GM20431 (cell line): ENCODE results near the gene TMEM170B.
"Not testable (repeated sequence)": the region's sequence is repeated elsewhere in the genome, so short reads cannot be mapped to it uniquely, and the experiment has no call there.

Experiments
- in situ Hi-C: fragments of 300-500 bp; cut with MseI, MboI; formaldehyde crosslinking; loops from one replicate; pipeline ENCODE4 v1.15.0; 2020; ENCODE audit warnings: low sequenced_read_pairs; ENCODE audit not compliant: unreplicated experiment

The TMEM170B gene

DNA sequence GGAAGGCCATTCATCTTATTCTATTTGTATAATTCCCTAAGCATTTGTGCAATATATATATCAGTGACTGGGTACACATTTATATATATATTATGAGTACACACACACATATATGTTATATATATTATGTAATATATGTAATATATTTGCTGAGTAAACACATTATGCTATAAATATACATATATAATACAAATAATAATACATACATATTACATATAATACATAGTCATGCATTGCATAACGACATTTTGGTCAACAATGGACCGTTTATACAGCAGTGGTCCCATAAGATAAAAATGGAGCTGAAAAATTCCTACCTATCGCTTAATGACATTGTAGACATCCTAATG lies 11.4 kb upstream of the TMEM170B start:
- in situ Hi-C loops = no loop called here

DNA sequence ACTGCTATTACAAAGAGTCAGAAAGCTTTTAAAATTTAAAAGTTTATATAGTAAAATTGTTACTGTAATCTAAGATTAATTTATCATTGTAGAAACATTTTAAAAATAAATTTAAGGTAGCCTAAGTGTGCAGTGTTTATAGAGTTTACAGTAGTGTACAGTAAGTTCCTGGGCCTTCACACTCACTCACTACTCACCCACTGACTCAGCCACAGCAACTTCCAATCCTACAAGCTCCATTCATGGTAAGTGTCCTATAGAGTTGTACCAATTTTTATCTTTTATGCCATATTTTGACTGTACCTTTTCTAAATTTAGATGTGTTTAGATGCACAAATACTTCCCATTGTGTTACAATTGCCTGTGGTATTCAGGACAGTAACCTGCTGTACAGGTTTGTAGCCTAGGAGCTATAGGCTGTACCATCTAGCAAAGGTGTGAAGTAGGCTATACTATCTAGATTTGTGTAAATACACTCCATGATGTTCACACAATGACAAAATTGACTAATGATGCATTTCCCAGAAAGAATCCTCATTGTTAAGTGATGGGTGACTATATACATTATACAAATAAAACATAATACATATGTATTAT lies 10.2 kb upstream of the TMEM170B start:
- in situ Hi-C loops = no loop called here

GRCh38 chr6:11528996-11529395 lies 8.6 kb upstream of the TMEM170B start:
- in situ Hi-C loops = no loop called here

GRCh38 chr6:11532097-11532496 lies 5.5 kb upstream of the TMEM170B start:
- in situ Hi-C loops = no loop called here

GRCh38 chr6:11534561-11534960 lies 3.0 kb upstream of the TMEM170B start:
- in situ Hi-C loops = no loop called here

DNA sequence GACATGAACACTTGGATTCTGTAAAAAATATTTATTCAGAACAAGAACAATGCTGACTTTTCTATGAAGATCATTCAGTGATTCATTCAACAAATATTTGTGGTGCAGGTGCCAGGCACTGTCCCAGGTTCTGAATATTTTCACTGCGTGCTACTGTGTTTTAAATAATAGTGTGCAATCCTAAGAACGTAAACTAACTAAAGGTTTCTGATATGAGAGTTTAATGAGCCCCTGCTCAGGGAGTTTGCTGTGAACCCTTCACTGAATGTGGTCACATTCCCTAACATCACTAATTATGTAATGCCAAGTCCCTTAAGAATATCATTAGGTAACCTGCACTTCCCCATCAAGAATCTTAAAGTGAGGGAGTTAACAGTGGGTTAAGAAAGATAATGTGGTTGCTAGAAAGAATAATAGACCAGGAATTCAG lies 1.7 kb upstream of the TMEM170B start:
- in situ Hi-C loops = no loop called here

DNA sequence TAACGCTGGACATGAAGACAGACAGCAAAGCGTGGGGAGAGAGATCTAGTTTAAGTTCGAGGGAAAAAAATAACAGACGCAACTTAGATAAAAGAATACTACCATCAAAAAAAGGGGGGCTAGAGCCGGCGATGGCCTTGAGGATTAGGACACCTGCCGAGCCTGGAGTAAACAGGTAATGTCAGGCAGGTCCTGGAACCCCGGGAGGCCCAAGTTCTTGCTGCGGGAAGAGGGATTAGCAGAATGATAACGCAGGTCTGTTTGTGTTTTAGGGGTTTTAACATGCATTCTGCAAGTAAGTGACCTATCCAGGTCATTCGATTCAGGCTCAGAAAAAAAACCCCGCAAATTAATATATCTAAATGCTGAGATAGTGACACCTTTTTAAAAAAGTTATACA lies 754 bp upstream of the TMEM170B start:
- in situ Hi-C loops = no loop called here

- in situ Hi-C loops = no loop called here
Observed at GRCh38 chr6:11538052-11538818, 686 bp downstream of the TMEM170B start.

GRCh38 chr6:11538819-11539468 lies 1.4 kb downstream of the TMEM170B start:
- in situ Hi-C loops = no loop called here

DNA sequence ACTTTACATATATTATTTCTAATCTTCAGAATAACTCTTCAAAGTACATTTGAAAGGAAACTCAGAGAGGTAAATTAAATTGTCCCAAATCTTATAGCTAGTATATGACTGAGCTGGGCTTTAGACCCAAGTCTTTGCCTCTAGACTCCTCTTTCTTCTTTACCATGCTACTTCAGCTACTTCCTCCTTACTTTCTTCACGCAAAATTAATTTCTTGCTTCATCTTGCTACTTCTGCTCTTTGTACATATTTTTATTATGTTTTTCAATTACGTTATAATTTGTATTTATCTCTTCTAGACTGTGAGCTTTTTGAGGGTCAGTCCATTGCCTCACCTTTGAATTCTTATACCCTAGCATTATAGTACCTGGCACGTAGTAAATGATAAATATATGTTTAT lies 5.3 kb downstream of the TMEM170B start:
- in situ Hi-C loops = no loop called here

- in situ Hi-C loops = no loop called here
Observed at GRCh38 chr6:11543919-11544518, 6.5 kb downstream of the TMEM170B start.

DNA sequence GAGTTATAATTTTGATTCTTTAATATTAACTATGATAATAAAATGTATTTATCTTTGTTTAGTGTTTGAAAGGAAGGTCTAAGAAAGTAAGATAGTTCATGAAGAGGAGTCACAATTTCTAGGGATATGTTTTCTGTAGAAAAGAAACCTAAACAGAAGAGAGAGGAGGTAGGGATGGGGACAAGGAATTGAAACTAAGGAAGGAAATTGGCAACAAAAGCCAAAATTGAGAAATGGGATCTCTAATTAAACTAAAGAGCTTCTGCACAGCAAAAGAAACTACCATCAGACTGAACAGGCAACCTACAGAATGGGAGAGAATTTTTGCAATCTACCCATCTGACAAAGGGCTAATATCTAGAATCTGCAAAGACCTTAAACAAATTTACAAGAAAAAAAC lies 10.3 kb downstream of the TMEM170B start:
- in situ Hi-C loops = not testable (repeated sequence)

DNA sequence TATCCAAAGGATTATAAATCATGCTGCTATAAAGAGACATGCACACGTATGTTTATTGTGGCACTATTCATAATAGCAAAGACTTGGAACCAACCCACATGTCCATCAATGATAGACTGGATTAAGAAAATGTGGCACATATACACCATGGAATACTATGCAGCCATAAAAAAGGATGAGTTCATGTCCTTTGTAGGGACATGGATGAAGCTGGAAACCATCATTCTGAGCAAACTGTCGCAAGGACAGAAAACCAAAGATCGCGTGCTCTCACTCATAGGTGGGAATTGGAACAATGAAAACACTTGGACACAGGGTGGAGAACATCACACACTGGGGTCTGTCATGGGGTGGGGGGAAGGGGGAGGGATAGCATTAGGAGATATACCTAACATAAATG lies 11.0 kb downstream of the TMEM170B start:
- in situ Hi-C loops = not testable (repeated sequence)

DNA sequence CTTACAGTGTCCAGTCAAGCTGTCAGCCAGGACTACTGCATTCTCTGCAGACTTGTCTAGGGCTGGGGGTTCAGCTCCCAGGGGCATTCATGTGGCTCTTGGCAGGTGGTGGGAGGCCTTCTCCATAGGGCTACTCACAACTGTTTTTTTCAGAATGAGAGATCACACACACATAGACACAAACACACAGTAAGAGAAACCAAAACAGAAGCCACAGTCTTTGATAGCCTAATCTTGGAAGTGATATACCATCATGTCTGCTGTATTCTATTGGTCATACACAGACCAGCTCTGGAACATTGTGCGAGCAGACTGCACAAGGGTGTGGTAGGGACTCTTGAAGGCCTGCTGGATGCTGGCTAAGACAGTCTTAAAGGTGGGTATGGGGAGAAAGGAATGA lies 13.5 kb downstream of the TMEM170B start:
- in situ Hi-C loops = loop anchor here (25.0 kb wide), 1 partner anchor 589 kb away; no protein-coding TSS in a partner anchor

GRCh38 chr6:11552442-11552841 lies 14.9 kb downstream of the TMEM170B start:
- in situ Hi-C loops = loop anchor here (25.0 kb wide), 1 partner anchor 590 kb away; no protein-coding TSS in a partner anchor

- in situ Hi-C loops = loop anchor here (25.0 kb wide), 1 partner anchor 592 kb away; no protein-coding TSS in a partner anchor
Observed at GRCh38 chr6:11553824-11554223, 16.3 kb downstream of the TMEM170B start.

GRCh38 chr6:11556309-11556708 lies 18.8 kb downstream of the TMEM170B start:
- in situ Hi-C loops = loop anchor here (25.0 kb wide), 1 partner anchor 594 kb away; no protein-coding TSS in a partner anchor

- in situ Hi-C loops = loop anchor here (25.0 kb wide), 1 partner anchor 601 kb away; no protein-coding TSS in a partner anchor
Observed at GRCh38 chr6:11563793-11564192, 26.2 kb downstream of the TMEM170B start.

DNA sequence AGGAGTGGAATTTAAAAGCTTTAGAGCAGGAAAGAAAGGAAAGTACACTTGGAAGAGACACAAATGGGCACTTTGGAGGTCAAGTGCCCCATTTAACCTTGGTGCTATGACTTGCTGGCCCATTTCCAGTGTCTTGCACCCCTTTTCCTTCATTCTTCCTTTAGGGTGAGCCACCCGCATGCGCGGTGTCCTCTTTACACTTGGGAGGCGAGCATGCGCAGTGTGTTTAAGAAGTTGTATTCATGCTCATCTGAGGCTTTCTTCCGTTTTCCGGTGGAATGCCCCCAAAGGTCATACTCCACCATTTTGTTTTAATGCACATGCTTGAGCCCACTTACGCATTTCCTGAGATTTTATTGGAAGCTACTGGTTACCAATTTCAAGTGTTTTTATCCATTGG lies 29.1 kb downstream of the TMEM170B start:
- in situ Hi-C loops = loop anchor here (25.0 kb wide), 1 partner anchor 604 kb away; no protein-coding TSS in a partner anchor

GRCh38 chr6:11571073-11571472 lies 33.5 kb downstream of the TMEM170B start:
- in situ Hi-C loops = loop anchor here (25.0 kb wide), 1 partner anchor 609 kb away; no protein-coding TSS in a partner anchor
